Posterior cingulate gyrus (tissue), 11 donors: ENCODE results near the gene UST.
"Not testable (repeated sequence)": the region's sequence is repeated elsewhere in the genome, so short reads cannot be mapped to it uniquely, and the experiment has no call there.

Experiments
- DNase-seq, 10 donors: peaks; one replicate each; pipeline versions ENCODE4 v3.0.0 to v3.0.0-alpha.2; 2020 to 2021; ENCODE audit warnings: mixed read lengths in 3 of 10
- intact Hi-C: fragments of 100-400 bp; cut with DNase I; formaldehyde crosslinking; loops from one replicate; pipeline ENCODE4 v1.15.1; 2023

The UST gene

DNA sequence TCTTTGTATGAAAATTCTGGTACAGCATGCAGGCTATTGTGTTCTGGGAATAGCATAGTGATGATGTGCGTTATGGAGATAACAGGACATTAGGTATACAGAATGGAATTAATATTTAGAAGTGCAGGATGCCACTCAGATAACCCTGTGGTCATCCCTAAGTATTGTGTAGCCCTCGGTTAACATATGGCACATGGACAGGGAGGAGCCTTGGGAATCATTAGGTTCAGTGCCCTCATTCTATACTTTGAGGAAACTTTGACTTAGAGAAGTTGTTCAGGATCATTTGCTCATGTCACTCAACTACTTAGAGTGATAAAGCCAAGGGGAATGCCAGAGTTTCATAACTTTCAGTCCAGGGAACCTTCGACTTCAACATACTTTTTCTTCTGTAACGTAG, 185.9 kb downstream of the UST start:
- intact Hi-C loops: no loop called here
- DNase-seq: no peak

- DNase-seq: peak in 1 of 10 donors; percentile 12
- intact Hi-C loops: no loop called here
Observed at GRCh38 chr6:148934539-148934938, 187.7 kb downstream of the UST start.

DNA sequence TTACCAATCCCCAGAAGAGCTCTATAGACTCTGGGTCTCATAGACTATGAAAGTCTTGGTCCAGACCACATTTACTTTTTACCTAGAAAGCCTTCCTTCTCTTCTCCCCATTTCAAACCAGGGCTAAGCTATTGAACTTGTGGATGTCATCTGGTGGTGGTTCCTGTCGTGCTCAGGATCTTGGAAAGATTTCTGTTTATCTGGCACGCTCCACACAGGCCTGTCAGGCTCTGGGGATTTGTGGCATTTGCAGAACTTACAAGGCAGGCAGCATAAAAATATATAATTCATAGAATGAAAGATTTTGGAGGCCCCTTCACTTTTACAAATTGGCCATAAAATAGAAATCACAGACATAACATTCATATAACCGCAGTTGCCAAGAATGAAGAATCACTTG, 188.1 kb downstream of the UST start:
- no peak for DNase-seq
- intact Hi-C loops: no loop called here

- no peak for DNase-seq
- intact Hi-C loops: no loop called here
Observed at GRCh38 chr6:148935705-148936435, 189.0 kb downstream of the UST start.

- intact Hi-C loops: no loop called here
- no peak for DNase-seq
Observed at GRCh38 chr6:148943451-148943850, 196.6 kb downstream of the UST start.

DNA sequence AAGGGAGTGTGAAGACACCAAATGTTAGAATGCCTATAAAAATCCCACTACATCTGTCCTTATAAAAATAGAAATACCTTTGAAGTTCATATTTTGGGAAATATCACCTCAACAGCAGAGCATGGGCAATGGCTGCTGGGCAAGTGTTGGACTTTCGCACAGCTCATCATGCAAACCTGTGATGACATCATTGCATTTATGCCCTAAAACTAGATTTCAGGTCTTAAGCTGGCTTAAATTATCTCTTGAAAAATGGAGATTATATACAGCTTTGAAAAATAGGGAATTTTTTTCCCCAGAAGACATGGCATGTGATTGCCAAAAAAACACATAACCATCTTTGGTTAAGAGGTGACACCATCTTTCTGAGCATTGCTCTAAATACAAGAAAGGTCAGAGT, 197.8 kb downstream of the UST start:
- intact Hi-C loops: loop anchor here (5.0 kb wide), 1 partner anchor 197 kb away; the partner anchor contains the start of gene UST
- no peak for DNase-seq

DNA sequence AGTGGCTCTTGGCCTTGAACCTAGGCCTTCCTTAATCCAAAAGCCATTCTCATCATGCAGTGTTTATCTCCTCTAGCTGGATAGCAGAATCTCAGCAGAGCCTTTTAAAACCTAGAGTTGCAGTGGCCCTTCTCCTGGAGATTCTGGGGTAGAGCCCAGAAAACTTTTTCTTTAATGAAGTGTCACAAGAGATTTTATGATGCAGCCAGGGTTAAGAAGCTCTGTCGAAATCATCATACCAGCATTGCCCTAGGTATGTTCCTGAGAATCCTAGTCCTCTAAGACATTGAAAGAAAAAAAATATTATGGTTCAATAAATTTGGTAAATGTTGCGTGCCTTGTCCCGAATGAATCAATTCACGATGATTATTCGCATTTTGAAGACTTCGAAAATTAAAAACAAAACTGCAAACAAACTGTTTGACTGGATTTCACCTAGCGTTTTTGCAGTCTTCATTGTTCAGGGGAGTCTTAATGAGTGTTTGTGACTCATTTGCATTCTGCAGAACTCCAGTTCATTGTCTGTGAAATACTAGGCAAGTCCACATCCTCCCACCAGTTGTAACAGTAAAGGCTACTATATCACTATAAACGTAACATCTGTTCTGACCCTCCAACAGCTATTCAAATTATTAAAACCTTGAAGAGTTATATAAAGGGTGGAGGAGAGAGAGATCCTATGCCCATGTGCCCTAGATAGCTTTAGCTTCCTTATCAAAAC, 198.6 kb downstream of the UST start:
- DNase-seq: no peak
- intact Hi-C loops: loop anchor here (5.0 kb wide), 1 partner anchor 198 kb away; the partner anchor contains the start of gene UST

DNA sequence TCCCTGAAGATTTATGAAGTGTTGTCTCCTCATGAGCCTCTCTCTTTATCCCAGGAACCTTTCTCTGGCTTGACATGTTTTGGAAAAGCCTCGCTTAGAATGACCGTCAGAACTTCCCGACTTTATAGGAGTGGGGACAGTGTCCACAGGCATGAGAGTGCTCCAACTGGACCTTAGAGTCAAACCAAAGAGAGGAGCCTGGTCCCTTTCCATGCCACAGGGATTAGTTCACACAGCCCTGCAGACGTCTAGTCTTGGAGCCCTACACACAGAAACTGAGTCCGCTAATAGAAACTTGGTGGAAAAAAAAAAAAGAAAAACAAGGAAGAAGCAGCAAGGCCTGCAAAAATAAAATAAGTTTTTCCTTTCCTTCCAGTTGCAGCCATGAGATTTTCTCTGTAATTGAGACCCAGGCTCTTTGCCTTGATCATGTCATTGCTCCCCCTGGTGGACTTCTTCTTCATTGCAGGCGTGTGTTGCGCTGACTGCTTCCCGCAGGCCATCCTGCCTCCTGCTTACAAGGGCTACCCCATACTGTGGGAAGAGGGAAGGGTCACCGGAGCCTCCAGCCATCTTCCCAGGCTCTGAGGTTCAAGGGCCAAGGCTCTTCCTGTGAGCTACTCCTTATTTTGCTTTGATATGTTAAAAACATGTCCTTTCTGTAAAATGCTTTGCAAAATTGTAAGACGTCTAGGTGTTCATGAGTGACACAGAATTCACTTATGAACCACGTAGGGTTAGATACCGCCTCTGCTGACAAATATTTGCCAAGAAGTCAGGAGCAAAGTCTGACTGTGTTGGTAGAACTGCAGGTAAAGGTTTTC, 201.0 kb downstream of the UST start:
- intact Hi-C loops: loop anchor here (1.0 to 5.0 kb wide), 2 partner anchors 201 to 370 kb away; partner anchors contain the start of gene UST
- DNase-seq: peak; percentile 52 to 96 (median 89)

DNA sequence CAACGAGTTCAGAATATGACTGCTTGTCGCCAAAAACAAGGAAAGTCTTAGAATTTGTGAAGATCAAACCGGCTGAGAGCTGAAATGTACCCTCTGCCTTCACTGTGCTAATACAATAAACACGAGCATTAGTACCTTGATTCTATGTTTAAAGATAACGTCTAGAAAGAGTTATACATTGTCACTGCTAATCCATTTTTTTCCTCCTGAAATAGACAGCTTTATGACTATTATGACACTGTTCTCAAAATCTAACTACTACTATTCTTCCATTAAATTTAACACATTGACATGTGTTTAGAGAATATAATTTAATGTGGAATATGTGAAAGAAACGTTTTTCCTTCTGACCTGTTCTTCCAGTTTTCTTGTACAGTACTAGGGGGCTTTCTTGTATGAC, 204.8 kb downstream of the UST start:
- DNase-seq: no peak
- intact Hi-C loops: no loop called here

DNA sequence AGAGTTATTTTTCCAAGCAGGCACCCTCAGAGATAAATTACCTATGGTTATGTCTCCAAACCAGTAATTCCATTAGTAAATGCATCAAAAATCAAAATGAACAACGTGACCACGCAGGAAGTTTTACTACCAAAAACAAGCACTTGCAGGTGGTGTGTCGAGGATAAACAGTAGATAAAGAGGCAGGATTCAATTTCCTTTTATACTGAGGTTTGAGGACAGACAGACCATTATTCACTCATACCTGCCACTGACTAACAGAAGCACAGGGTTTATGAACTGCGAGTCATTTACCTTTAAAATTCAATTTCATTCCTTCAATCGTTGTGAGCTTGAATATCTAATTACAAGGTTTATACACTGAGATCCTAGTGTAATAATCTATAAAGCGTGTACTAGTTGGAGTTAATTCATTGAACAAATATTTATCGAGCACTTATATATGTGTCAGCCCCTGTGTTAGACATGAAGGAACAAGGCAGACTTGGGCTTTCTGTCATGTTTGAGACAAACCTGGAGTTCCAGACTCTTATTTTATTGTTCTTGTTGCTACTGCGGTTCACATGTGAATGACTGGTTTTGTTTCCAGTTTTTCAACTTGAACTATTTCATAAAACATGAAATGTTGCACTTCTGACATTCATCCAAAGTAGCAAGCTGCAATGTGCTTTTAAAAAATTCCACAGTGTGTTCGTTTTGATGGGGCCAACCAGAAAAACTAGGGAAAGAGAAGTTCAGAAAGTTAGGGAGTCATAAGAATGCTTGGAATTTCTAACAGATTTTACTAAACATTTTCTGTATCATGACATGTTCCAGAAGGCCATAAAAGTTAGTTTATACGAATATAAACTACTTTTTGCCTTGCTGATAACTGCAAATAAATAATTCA, 205.6 kb downstream of the UST start:
- intact Hi-C loops: no loop called here
- DNase-seq: no peak

DNA sequence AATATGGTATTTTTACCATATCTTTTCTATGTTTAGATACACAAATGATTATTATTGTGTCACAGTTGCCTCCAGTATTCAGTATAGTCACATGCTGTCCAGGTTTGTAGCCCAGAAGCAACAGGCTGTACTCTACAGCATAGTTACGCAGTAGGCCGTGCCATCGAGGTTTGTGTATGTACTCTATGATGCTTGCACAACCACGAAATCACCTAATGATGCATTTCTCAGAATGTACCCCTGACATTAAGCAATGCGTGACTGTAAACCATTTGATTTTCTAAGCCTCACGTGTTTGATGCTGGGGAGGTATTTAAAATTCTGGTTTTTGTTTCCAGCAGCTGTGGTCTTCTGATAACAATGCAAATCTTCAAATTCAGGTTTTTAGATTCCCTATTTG, 207.6 kb downstream of the UST start:
- intact Hi-C loops: no loop called here
- DNase-seq: no peak

GRCh38 chr6:148954934-148955333, 208.1 kb downstream of the UST start:
- DNase-seq: no peak
- intact Hi-C loops: no loop called here

- no peak for DNase-seq
- intact Hi-C loops: no loop called here
Observed at GRCh38 chr6:148955441-148955840, 208.6 kb downstream of the UST start.

DNA sequence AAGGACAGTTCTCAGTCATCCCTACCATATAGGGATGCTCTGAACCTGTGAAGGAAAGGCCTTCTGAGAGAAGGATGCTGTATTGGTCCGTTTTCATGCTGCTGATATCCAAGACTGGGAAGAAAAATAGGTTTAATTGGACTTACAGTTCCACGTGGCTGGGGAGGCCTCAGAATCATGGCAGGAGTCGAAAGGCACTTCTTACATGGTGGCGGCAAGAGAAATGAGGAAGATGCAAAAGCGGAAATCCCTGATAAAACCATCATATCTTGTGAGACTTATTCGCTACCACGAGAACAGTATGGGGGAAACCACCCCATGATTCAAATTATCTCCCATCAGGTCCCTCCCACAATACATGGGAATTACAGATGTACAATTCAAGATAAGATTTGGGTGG, 209.3 kb downstream of the UST start:
- intact Hi-C loops, DNase-seq: not testable (repeated sequence)

DNA sequence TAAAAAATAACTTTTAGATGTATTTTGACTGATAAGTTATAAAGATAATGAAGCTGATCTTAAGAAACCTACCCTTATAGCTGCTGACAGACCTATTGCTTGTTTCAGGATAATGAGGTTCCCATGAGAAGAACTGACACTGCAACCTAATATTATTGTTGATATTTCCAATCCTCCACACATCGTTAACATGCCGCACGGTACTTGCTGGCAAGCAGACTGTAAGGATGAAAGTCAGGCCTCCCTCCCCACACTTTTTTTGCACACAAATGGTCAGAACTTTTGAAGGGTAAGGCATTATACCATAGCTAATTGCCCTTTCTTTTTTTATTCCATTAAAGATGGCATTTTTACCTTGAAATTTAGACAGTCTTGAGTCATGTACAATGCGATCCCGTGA, 210.9 kb downstream of the UST start:
- DNase-seq: no peak
- intact Hi-C loops: no loop called here

DNA sequence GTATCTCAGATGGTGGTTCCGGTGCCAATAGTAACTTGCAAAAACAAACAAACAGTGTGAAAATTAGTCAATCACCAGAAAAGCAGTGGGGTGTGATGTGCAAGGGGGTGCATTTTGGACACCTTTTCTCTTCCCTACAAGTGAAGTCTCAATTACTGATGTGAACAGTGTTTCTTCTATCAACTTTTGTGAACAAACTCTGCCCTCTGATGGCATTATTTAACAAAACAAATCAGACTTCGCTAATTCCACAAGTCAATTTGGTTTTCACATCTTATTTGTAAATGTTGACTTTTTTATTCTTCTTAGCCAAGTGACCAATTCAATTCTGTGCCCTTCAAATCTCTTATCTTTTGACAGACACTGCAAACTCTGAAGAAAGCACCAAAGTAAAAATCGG, 212.2 kb downstream of the UST start:
- DNase-seq: no peak
- intact Hi-C loops: no loop called here

- DNase-seq: no peak
- intact Hi-C loops: no loop called here
Observed at GRCh38 chr6:148959501-148959900, 212.7 kb downstream of the UST start.

- no peak for DNase-seq
- intact Hi-C loops: no loop called here
Observed at GRCh38 chr6:148962854-148963515, 216.2 kb downstream of the UST start.

DNA sequence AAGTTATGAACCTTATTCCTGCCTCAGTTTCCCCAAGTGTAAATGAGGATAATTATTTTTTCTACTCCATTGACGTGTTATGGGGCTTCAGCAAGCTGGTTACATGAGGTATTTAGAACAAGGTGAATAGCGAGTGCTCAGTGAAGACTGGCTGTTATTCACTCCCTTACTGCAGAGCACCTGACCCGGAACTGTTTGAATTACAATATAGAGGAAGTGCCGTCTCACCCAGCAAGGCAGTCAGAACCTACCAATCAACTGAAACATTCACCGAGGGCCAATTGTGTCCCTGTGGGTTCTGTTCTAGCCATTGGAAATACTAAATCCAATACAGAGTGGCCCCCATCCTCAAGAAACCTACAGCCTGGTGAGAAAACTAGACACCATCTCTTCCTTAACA, 216.9 kb downstream of the UST start:
- intact Hi-C loops: no loop called here
- DNase-seq: no peak

DNA sequence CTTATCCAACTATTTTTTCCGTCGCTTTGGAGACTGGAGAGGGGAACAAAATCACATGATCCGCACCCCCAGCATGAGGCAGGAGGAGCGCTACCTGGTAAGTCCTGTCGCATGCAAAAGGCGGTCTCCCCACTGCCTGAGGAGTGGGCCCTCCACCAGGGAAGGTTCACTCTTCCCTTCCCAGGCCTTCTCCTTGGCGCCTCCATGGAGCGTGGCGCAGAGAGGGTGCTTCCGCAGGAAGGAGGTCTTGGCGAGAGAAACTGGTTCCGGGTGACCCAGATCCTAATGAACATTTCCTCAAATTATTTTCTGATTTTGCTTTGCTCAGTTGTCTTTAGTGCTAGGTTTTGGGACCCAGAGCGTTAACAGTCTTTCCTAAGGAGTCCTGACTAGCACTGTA, 217.6 kb downstream of the UST start:
- intact Hi-C loops: no loop called here
- DNase-seq: no peak
